Activated naive CD8-positive, alpha-beta T cell treated with anti-CD3 and anti-CD28 coated beads, Interleukin-2, amount 50 U/mL, for 24 hours (primary cell): ENCODE measurements around the gene LTF.

Experiments used
- ATAC-seq: fragments of 150-1000 bp; cut with Tn5 transposase; one replicate; pipeline ENCODE4 v1.10.0; 2021
- DNase-seq: peaks from one replicate; pipeline ENCODE4 v3.0.0; 2021
- H3K27ac Mint-ChIP-seq: one replicate; pipeline ENCODE4 v1.8.0; 2021; ENCODE audit warnings: mild to moderate bottlenecking, mixed read lengths
- H3K27me3 Mint-ChIP-seq: one replicate; pipeline ENCODE4 v1.8.0; 2021; ENCODE audit warnings: mixed read lengths
- H3K36me3 Mint-ChIP-seq: one replicate; pipeline ENCODE4 v1.8.0; 2021; ENCODE audit warnings: low read depth, mixed read lengths
- H3K4me1 Mint-ChIP-seq: one replicate; pipeline ENCODE4 v1.8.0; 2021; ENCODE audit warnings: mixed read lengths
- H3K4me3 Mint-ChIP-seq: one replicate; pipeline ENCODE4 v1.8.0; 2021; ENCODE audit warnings: mild to moderate bottlenecking, moderate library complexity, mixed read lengths
- H3K9me3 Mint-ChIP-seq: one replicate; pipeline ENCODE4 v1.8.0; 2021; ENCODE audit warnings: mixed read lengths

LTF gene

DNA sequence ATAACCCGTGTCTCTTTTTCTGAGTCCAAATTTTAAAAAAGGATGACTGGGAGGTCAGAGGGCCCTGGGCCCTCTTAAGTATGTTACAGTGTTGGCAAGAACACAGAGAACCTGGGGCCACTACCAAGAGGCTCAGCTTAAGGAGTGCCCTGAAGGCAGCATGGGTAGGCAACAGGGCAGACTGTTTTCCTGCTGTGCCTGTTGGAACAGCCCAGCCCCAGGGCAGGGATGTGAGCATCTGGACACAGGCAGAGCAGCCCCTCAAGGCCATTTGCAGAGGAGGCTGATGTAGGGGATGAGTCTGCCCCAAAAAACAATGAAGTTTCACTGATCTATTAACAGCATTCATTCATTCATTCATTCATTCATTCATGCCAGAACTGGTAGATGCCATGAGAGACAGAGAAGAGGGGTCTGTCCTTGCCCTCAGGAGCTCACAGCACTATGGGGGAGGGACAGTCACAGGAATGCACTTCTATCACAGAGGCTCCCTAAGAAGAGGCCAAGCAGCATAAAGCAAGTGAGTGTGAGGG is 2.2 kb upstream of the LTF start:
- Mint-ChIP-seq H3K4me3 (no peak overlapping the region), H3K9me3 (no peaks in the 10 kb centered on the region), H3K4me1 (no peaks in the 10 kb centered on the region), H3K27me3 (peaks cover 40% of the 10 kb centered on the region), H3K27ac (no peak overlapping the region), H3K36me3 (no peaks in the 10 kb centered on the region)
- DNase-seq (no peak), ATAC-seq (no peak)

DNA sequence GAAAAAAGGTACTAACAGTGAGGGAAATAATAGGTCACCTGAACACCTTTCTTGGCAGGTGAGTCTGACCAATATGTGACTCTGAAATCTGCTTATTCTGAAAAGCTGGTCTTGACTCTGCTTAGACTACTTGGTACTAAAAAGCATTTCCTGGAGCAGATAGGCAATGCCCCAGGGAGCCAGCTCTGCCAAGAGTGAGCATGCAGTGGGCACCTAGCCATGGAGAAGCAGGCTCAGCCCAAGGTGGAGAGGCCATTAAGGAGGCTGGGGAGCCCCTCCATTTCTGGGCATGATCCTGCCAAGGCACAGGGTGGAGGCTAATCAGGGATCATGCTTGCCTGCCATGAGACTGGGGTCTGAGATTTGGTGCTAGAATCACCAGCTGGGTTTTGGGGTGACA is 1.6 kb upstream of the LTF start:
- Mint-ChIP-seq H3K27me3 (peaks cover 42% of the 10 kb centered on the region), H3K4me3 (no peak overlapping the region), H3K27ac (no peak overlapping the region), H3K4me1 (no peaks in the 10 kb centered on the region), H3K36me3 (no peaks in the 10 kb centered on the region), H3K9me3 (peaks cover 3% of the 10 kb centered on the region)
- no peak for DNase-seq
- ATAC-seq: no peak

DNA sequence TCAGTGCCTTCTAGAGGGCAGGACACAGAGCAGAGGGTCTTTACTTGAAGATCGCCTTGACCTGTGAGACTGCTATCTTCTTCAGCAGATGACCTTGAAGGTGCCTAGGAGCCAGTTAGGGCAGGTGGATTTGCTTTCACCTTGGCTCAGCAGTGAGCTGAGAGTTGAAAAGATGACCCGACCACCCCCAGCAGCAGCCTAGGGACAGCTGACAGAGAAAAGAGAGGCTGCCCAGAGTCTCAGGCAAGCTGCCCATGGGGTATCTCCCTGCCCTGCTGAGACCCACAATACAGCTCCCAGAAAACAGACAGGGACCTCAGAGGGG is 453 bp upstream of the LTF start:
- no peaks in the 10 kb centered on the region for H3K36me3 Mint-ChIP-seq
- no peak overlapping the region for H3K27ac Mint-ChIP-seq
- no peak overlapping the region for H3K4me3 Mint-ChIP-seq
- no peaks in the 10 kb centered on the region for H3K4me1 Mint-ChIP-seq
- no peak for ATAC-seq
- DNase-seq: no peak
- peaks cover 46% of the 10 kb centered on the region for H3K27me3 Mint-ChIP-seq
- H3K9me3 Mint-ChIP-seq: peaks cover 4% of the 10 kb centered on the region

DNA sequence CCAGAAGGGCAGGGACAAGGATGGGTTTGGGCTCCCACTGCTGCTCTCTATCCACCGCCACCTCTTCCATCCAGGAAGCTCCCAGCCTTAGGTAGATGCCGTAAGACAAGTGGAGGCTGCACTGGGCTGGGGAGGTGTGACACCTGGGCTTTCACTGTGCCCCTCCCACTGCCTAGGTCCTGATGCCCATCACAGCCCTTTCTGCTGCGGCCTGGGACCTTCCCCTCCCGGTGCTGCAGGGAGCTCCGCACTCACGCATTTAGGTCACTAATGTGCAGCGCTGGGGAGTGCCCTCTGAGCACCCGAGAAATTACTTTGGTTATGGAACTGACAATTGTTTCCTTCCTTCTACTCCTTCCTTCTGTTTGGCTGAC is 850 bp downstream of the LTF start:
- Mint-ChIP-seq H3K36me3 (no peaks in the 10 kb centered on the region), H3K4me3 (no peak overlapping the region), H3K27me3 (peaks cover 46% of the 10 kb centered on the region), H3K27ac (no peak overlapping the region), H3K9me3 (peaks cover 4% of the 10 kb centered on the region), H3K4me1 (no peaks in the 10 kb centered on the region)
- ATAC-seq (no peak), DNase-seq (no peak)

DNA sequence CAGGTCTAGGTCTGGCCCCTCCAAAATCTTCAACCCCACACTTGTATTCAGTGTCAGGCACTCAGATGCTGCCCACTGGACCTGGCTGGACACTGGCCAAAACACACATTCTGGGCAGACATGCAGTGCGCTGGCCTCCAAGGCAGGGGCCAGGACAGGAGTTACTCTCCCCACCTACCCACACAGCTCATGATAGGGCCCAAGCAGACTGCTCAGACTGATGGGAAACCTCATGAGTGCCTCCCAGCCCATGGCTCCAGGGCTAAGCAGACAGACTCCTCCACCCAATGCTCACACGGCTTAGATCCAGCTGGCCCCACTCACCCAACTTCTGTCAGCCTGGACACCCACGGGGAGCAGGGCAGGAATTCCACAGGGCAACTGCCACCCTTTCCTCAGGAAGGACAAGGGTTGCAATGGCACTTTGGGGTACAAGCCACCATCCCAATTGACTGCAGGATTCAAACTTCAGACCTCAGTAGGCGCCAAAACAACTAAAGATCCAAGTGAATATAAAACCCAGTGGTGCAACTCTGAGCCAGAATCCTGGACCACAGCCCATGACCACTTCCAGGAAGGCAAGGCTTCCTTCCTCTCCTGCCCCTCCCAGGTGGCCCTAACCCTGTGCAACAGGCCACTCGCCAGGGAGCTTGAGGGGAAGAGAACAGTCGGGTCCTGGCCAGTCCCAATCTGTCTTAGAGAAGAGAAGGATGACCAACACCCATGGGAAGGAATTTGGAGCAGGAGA is 1.4 kb downstream of the LTF start:
- Mint-ChIP-seq H3K27me3 (peaks cover 46% of the 10 kb centered on the region), H3K4me3 (no peak overlapping the region), H3K27ac (no peak overlapping the region), H3K9me3 (peaks cover 4% of the 10 kb centered on the region), H3K36me3 (no peaks in the 10 kb centered on the region), H3K4me1 (no peaks in the 10 kb centered on the region)
- DNase-seq (no peak), ATAC-seq (no peak)

DNA sequence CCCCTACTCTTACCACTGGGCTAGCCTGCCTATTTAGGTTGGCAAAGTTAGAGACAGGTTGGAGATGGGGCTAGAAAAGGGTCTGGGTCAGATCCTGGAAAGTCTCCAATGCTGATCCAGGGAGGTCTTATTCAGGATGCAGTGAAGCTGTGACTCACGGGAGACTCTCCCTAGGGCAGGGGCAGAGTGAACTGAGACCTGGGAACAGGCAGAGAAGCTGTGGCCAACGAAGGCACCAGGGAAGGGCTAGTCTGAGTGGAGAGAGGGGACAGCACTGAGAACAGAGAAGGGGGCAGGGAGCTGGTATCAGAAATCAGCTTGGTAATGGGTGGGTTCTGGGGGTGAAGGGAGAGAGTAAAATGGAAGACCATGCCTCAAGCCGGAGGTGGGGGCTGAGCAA is 2.2 kb downstream of the LTF start:
- Mint-ChIP-seq H3K27me3 (peaks cover 46% of the 10 kb centered on the region), H3K36me3 (no peaks in the 10 kb centered on the region), H3K27ac (no peak overlapping the region), H3K4me1 (no peaks in the 10 kb centered on the region), H3K9me3 (peaks cover 4% of the 10 kb centered on the region), H3K4me3 (no peak overlapping the region)
- no peak for ATAC-seq
- no peak for DNase-seq

DNA sequence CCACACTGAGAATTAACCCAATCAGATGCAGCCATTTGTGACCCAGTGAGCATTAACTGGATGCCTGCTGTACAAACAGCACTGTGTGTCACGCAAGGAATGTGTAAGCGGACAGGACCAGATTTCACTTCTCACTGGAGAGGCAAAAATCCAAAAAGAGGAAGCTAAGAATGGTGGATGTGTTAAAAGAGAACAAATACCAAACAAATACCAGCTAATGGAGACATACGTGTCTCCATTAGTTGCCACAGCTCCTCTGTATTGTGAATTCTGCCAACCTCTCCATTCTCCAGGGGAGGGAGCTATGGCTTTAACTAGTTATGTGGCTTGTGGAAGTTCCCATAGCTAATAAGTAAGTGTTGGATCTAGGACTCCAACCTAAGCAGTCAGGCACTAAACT is 2.6 kb downstream of the LTF start:
- no peak overlapping the region for H3K4me3 Mint-ChIP-seq
- no peaks in the 10 kb centered on the region for H3K36me3 Mint-ChIP-seq
- no peak overlapping the region for H3K27ac Mint-ChIP-seq
- H3K27me3 Mint-ChIP-seq: peaks cover 46% of the 10 kb centered on the region
- peaks cover 4% of the 10 kb centered on the region for H3K9me3 Mint-ChIP-seq
- ATAC-seq (no peak), DNase-seq (no peak)
- H3K4me1 Mint-ChIP-seq: no peaks in the 10 kb centered on the region

DNA sequence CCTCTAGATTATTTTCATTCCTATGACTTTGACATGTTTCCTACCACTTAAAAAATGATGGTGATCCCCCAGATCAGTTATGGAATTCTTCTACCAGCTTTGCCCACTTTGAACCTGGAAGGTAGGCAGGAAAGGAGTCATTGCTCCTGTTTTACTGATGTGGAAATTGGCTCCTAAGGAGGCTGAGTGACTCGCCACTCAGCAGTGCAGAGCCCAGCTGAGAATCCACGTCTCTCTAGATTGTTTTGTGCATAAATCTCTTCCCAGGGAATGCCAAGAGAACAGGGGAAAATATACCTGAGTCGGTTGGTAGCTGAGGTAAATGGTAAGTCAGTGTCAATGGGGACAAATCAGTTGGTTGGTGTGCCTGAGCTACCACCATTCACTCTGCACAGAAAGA is 4.7 kb downstream of the LTF start:
- Mint-ChIP-seq H3K9me3 (peaks cover 4% of the 10 kb centered on the region), H3K27me3 (peaks cover 32% of the 10 kb centered on the region), H3K4me1 (no peaks in the 10 kb centered on the region), H3K27ac (no peak overlapping the region), H3K36me3 (no peaks in the 10 kb centered on the region), H3K4me3 (no peak overlapping the region)
- no peak for DNase-seq
- ATAC-seq: no peak

DNA sequence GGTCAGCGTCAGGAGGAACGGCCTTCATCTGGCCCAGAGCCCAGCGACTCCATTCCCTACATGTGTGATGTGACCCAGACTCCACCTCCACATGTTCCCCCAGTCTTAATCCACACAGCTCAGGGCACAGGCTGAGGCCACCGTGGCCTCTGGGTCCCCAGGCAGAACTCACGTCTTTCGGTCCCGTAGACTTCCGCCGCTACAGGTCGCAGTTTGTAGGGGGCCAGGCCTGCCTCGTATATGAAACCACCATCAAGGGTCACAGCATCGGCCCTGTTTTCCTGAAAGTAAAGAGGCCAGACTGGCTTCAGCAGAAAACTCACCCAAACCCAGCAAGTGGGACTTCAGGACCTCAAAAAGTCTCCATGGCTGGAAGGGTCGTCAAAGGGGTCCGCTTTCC is 8.6 kb downstream of the LTF start:
- H3K27ac Mint-ChIP-seq: no peak overlapping the region
- H3K36me3 Mint-ChIP-seq: no peaks in the 10 kb centered on the region

DNA sequence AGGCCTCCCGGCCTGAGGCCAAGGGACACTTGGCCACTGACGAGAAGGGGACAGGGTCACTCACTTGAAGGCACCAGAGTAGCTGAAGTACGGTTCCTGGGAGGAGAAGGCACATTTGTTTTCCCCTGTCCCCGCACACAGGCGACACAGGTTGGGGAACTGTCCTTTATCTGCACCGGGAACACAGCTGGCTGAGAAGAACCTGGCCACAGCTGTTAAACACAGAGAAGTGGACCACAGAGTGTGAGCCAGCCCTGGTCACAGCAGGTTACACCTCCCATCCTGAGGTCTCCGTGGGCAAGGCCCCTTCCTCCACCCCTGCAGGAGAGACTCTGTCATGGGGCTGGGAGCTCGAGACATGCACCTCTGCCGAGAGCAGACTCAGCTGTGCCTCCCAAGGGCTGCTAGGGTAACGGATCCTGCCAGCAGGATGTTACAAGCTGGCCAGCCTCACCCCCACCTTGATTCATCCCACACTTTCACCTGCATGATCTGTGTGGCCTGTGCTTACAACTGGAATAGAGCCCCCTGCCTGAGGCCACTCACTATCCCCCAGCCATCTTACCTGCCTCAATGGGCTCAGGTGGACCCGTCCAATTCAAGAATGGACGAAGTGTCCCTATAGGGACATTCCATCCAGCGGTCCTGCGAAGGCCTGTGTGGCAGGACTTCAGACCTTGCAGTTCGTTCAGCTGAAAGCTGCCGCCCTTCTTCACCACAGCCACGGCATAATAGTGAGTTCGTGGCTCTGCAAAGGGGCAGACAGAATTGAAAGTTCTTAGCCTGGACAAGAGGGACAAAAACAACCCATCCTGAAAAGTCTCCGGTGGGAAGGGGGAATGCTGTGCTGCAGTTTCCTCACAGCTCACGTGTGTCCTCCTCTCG is 9.2 kb downstream of the LTF start:
- Mint-ChIP-seq H3K27ac (no peak overlapping the region), H3K9me3 (no peaks in the 10 kb centered on the region), H3K4me3 (no peak overlapping the region), H3K4me1 (no peaks in the 10 kb centered on the region), H3K36me3 (no peaks in the 10 kb centered on the region), H3K27me3 (peaks cover 3% of the 10 kb centered on the region)
- no peak for DNase-seq
- no peak for ATAC-seq

More for the DNA sequence above, 8.6 kb downstream of the LTF start:
- DNase-seq (no peak), ATAC-seq (no peak)
- Mint-ChIP-seq H3K27me3 (peaks cover 8% of the 10 kb centered on the region), H3K4me3 (no peak overlapping the region), H3K9me3 (no peaks in the 10 kb centered on the region), H3K4me1 (no peaks in the 10 kb centered on the region)

DNA sequence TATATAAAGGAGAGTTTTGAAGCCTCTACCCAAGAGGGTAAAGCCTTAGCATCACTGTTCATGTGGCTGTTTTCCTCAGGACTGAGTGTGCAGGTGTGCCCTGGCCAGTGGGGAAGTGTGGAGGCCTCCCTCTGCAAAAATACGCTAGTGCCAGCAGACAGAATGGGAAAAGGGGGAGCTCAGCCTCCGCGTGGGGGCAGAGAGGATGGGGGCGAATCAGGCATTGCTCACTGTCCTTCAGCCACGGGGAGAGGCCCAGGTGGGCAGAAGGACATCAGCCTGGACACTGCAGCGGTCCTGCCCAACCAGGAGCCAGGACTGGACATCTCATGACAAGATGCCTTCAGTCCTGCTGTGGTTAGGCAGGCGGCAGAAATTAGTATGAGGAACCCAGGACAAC is 10.1 kb downstream of the LTF start:
- H3K27ac Mint-ChIP-seq: no peak overlapping the region
- no peaks in the 10 kb centered on the region for H3K9me3 Mint-ChIP-seq
- no peak for ATAC-seq

DNA sequence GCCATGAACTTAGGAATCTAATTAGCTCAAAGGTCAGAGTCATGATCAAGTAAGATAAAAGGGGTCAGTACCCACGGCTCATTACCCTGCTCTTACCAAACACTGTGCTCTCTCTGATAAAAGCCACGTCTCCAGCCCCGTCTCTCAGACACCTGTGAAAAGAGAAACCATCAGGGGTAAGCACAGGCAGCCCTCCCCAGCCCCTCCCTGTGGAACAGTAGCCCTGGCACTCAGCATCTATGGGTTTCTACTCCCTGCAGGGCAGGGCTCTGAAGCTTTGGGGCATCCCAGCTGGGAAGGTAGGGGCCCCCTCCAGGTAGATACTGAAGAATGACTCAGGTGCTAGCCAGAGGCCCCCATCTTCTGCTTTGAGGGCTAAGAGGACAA is 10.5 kb downstream of the LTF start:
- ATAC-seq (no peak), DNase-seq (no peak)
- no peaks in the 10 kb centered on the region for H3K4me1 Mint-ChIP-seq
- no peaks in the 10 kb centered on the region for H3K36me3 Mint-ChIP-seq
- H3K9me3 Mint-ChIP-seq: no peaks in the 10 kb centered on the region
- H3K27ac Mint-ChIP-seq: no peak overlapping the region
- no peak overlapping the region for H3K4me3 Mint-ChIP-seq
- H3K27me3 Mint-ChIP-seq: peaks cover 3% of the 10 kb centered on the region

More for the DNA sequence above, 10.1 kb downstream of the LTF start:
- Mint-ChIP-seq H3K4me3 (no peak overlapping the region), H3K4me1 (no peaks in the 10 kb centered on the region), H3K36me3 (no peaks in the 10 kb centered on the region), H3K27me3 (peaks cover 3% of the 10 kb centered on the region)
- DNase-seq: no peak

DNA sequence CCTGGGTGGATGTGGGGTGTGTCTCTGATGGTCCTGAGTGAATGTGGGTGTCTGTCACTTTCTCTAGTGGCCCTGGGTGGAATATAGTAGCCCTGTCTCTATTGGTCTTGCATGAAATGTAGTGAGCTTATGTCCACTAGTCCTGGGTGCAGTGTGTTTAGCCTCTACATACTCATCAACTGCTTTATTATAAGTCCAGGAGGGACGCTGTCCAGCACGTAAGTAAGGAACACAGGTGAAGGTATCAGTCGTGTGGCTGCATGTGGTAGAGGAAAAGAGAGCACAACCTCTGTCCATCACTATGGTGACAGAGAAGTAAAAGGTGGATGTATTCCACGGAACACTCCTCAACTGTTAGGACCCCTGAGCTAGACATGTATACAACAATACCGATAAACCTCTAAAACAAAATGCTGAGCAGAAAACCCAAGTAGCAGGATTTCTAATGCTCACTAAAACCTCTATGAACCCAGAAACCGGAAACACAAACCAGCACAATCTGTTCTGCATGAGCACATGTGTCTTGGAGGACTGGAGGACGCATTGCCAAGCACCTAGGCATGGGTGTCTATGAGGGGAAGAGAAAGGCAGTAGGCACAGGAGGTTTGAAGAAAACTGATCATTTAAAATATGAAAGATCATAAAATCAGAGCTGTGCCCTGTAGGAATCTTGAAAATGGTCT is 11.0 kb downstream of the LTF start:
- no peaks in the 10 kb centered on the region for H3K36me3 Mint-ChIP-seq
- H3K9me3 Mint-ChIP-seq: no peaks in the 10 kb centered on the region
- DNase-seq: no peak
- H3K4me1 Mint-ChIP-seq: no peaks in the 10 kb centered on the region
- no peak overlapping the region for H3K4me3 Mint-ChIP-seq
- H3K27ac Mint-ChIP-seq: no peak overlapping the region
- no peak for ATAC-seq
- peaks cover 3% of the 10 kb centered on the region for H3K27me3 Mint-ChIP-seq

DNA sequence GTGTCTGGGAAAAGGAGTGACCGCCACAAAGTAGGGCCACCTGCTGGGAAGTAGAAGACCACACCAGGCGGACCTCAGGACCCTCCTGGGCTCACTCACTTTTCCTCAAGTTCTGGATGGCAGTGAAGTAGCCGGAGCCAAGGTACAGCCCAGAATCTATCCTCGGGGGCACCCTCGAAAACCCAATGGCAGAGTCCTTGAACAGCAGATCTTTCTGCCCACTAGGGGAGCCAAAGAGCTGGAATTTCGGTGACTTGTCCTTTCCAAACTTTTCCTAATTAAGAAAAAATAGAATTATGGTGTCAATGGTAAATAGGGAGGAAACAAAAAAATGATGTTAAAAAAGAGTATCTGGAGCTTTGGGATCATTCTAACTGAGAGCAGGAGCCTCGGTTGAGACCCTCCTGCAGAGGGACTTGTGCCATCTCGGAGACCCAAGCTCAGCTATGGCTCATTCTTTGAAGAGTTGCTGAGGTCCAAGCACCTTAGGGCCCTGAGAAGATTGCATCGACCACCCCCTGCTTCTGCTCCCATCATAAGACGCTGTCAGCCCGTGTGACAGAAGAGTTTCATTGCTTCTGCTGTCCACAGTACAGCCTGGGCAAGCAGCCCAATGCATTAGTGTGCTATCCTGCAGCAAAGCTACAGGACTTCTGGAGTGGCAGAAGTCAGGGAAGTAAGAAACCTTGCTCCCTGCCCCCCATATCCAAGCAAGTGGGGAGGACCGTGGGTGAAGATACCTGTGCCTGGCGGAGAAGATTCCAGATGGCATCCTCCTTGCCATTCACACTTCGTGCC is 14.8 kb downstream of the LTF start:
- H3K27ac Mint-ChIP-seq: no peak overlapping the region
- no peaks in the 10 kb centered on the region for H3K4me1 Mint-ChIP-seq
- H3K27me3 Mint-ChIP-seq: peaks cover 3% of the 10 kb centered on the region
- DNase-seq (peak; percentile 17), ATAC-seq (no peak)
- H3K4me3 Mint-ChIP-seq: no peak overlapping the region
- H3K36me3 Mint-ChIP-seq: no peaks in the 10 kb centered on the region
- H3K9me3 Mint-ChIP-seq: no peaks in the 10 kb centered on the region
